Inflammatory macrophage (primary cell): Measurements from ENCODE around the gene SYNRG.
A peak's percentile ranks its signal among the peaks of the same experiment; 100 is the strongest.

ENCODE experiments used
- DNase-seq, 2 donors: peaks; one replicate each; pipeline ENCODE4 v3.0.0-alpha.2; 2020 to 2022

SYNRG gene

DNA sequence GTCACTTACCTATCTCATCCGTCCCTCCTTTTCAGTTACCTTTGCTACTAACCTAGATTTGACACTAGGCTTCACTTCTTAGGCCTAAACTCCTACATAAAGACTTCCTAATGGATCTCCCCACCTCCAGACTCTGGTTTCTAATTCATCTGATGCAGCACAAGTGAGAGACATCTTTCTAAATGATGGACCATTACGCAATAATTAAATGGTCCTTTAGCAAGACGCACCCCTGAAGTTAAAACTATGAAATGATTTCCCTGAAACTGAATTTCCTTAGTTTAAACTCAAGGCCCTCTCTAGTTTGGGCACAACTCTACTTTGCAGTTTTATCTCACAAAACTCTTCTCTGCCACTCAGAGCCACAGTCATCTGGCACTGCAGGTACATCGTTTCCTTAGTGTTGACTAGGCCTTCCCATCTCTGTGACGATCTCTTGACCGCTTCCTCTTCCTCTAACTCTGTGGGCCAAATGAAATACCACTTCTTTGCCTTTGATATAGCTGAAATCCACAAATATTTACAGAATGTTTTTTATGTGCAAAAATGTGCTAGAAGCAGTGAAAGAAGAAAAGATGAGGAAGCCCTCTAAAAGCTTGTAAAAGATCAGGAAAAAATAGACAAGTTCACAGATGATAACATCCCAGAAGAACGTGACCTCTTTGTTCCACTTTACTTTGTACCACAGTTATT lies 3.3 kb downstream of the SYNRG start:
- DNase-seq = peak; percentile 21 to 38

DNA sequence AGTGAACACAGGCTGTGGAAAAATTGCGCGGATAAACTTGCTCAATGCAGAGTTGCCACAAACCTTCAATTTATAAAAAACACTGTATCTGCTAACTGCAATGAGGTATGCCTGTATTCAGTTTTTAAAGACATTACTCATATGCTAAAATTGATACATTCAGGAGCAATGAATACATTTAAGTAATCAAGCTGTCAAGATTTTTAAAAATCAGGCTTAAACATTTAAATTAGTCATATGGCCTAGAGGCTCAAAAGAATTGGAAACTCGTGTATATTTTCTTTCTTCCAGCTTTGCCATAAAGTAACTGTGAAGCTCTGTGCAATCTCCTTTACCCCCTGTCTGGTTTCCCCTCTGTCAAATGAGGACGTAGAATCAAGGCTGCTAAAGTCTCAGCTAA lies 4.1 kb downstream of the SYNRG start:
- DNase-seq = no peak

DNA sequence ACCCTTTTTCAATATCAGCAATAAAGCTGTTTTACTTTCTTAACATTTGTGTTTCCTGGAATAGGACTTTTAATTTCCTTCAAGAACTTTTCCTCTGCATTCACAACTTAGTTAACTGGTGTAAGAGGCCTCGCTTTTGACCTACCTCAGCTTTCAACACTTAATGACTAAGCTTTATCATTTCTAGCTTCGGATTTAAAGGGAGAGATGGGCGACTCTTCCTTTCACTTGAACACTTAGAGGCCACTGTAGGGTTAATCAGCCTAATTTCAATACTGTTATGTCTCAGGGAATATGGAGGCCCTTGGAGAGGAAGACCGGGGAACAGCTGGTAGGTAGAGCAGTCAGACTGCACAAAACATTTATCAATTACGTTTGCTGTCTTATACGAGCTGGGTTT lies 4.7 kb downstream of the SYNRG start:
- DNase-seq = no peak

DNA sequence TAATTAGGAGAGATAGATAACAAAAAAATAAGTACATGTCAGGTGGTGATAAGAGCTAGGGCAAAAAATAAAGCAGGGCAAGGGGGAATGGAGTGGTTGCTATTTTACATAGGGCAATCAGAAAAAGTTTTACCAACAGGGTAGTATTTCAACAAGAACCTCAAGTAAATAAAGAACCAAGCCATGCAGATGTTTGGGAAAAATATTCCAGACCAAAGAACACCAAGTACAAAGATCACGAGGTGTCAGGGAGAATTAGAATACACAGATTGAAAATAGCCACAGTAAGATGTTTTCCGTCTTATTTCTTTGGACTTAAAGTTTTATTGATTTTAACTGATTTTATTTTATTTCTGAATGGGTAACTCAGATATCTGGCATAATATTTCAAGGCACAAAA lies 11.1 kb downstream of the SYNRG start:
- no peak for DNase-seq

- DNase-seq = no peak
Observed at GRCh38 chr17:37592291-37592690, 16.9 kb downstream of the SYNRG start.

DNA sequence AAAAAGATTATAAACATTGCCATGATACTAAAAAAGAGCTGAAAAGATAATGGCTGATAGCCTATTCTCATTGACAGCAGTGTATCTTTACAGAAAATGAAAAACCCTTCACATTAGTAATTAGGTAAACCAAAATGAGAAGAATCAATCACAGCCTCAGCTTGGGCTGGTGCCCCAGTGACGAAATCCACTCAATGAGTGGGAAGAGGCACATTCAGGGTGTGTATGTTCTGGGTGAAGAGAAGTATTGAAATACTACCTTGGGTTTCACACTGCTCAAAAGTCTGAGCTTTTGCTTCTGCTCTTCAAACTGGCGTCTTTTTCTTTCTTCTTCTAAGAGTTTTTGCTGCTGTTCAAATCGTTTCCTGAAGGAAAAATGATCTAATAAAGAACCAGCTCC lies 24.2 kb downstream of the SYNRG start:
- DNase-seq = no peak

GRCh38 chr17:37576281-37576680 lies 32.9 kb downstream of the SYNRG start:
- DNase-seq = no peak

DNA sequence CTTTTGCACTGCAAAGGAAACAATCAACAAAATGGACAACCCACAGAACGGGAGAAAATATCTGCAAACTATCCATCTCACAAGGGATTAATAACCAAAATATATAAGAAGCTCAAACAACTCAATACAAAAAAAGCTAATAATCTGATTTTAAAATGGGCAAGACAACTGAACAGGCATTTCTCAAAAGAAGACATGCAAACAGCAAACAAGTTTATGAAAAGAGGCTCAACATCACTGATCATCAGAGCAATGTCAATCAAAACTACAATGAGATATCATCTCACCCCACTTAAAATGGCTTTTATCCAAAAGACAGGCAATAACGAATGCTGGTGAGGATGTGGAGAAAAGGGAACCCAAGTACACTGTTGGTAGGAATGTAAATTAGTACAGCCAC lies 34.8 kb downstream of the SYNRG start:
- no peak for DNase-seq

DNA sequence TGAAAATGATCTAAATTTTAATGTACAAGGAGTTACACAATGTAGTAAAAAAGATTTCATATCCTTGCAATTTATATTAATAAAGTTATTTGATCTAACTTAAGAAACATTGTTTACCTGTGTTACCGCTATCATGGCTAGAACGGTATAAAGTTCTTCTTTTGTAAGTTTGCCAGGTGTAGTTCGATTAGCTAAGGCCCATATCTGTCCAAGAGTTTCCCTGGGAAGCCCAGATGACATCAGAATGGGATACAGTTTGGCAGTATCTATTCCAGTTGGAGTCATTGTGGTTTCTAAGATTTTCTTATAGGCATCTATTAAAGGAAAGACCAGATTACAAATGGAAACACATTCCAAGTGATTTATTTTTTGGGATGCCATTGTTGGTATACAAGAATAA lies 37.5 kb downstream of the SYNRG start:
- no peak for DNase-seq

DNA sequence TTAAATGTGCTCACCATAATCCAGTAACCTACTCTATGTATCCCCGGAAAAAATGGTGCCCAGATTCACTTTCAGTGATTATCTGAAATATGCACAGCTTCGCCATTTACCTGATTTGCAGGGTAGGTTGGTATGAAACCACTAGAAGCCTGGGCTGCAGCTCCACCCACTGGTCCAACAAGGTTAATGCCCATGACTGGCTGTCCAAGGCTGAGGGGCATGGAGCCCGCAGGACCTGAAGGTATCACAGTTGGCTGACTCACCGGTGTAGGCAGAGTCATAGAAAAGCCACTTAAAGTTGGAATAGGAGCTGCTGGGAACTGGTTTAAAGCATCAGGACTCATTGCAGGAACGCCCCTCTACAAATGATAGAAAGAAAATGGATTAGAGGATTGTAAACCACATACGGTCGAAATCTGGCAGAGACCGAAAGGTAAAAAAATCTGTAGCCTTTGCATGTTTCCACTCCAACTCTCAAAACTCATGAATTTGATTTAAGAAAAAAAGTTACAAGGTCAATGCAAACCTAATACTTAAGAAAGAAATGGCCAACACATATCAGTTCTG lies 38.6 kb downstream of the SYNRG start:
- DNase-seq = peak in 1 of 2 donors; percentile 32

DNA sequence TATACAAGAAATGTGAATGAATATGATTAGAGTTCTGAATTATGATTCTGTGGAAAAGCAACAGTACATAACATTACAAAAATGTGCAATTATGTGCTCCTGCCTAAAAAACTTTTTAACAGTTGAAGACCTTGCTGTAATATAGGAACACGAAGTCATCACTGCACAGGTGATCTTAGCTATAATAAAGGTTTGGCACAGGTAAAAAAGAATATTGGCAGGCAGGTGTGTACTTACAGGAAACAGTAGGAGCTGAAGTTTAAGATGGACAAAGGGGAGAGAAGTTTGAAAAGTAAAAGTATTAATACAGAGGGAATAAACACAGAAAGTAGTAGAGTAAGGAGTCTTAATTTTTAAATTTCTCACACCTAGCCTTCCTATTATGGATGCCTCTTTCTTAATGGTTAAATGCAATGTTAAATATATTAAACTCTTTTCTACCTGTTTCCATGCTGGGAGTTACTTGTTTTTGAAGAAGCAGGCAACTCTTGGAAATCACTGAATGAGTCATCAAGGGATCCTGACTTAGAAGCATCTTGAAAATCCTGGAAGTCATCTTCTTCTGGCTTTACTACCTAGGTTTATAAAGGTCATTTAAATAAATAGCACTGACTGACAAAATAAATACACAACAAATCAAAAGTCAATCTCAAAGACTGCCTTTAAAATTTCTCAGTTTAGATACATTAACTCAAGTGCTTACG lies 40.7 kb downstream of the SYNRG start:
- no peak for DNase-seq

- DNase-seq = no peak
Observed at GRCh38 chr17:37567538-37567937, 41.7 kb downstream of the SYNRG start.

- DNase-seq = no peak
Observed at GRCh38 chr17:37567137-37567536, 42.1 kb downstream of the SYNRG start.

DNA sequence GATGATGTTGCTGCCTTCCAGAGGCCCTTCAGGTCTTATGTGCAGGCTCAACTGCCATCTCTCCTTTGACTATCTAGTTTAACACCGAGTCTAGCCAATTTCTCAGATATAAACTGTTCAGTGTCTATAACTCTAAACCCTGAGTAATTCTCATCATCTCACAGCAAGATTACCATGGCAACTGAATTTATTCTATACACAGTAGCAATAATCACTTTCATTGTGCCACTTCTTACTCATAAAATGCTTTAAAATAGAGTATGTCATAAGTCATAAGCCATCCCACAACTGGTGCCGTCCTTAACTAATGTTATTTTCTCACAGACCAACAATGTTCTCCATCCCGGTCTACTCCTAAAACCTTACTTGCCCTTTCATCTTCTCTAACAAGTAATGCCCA lies 45.0 kb downstream of the SYNRG start:
- DNase-seq = no peak

DNA sequence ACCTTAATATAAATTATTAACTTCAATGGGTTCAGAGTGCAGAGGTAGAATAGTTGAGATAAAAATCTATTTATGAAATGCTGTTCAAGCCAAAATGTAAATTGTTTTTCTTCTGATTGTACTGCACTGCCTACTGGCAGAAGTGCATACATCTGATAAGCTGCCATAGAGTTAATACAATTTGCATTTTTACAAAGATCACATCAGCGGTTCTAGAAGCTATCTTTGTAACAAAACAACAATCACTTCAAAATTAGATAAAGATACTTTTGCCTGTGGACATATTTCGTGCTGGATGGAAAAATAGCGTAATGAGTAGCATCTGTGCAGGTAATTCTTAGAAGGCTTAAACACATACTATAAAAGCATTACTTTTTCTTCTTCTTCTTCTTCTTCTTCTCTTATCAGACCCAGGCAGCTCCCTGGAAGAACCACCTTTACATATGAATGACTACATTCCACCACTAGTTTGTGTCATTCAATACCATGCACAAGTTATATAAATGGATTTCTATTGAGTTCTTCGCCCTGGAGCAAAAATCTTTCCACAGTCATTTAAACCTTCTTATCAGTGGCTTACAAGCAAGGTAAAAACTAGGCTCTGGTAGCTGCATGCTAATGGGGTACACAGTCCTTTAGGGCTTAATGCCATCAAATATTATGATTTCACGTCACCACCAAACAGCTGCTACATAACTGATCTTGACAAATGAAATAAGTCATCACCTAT lies 47.0 kb downstream of the SYNRG start:
- no peak for DNase-seq

GRCh38 chr17:37558299-37558698 lies 50.9 kb downstream of the SYNRG start:
- DNase-seq = no peak

- no peak for DNase-seq
Observed at GRCh38 chr17:37557482-37557881, 51.7 kb downstream of the SYNRG start.

- no peak for DNase-seq
Observed at GRCh38 chr17:37555386-37555785, 53.8 kb downstream of the SYNRG start.

DNA sequence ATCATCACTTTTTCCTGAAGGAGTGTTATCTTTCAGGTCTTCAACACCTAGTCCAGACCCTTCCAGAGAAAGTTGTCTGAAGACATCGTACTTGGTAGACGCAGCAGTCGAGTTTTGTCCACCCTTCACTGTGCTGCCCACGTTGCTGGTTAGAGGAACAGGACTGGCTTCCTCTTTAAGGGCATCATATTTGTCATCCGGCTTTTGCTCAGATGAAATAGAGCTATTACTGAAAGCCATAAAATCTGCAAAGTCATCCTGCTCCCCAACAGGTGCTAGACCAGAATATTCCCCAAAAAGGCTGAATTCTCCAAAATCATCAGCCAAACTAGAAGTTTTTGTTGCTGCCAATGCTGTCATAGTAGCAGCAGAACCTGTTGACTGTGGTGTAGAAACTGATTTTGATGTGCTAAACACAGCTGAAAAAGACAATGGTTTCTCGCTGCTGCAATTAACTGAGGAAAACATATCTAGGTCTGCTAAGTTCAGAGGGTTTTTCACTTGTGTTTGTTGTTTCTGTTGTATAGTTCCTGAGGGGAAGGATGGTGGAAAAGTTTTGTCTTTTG lies 55.7 kb downstream of the SYNRG start:
- DNase-seq = peak; percentile 61 to 77

DNA sequence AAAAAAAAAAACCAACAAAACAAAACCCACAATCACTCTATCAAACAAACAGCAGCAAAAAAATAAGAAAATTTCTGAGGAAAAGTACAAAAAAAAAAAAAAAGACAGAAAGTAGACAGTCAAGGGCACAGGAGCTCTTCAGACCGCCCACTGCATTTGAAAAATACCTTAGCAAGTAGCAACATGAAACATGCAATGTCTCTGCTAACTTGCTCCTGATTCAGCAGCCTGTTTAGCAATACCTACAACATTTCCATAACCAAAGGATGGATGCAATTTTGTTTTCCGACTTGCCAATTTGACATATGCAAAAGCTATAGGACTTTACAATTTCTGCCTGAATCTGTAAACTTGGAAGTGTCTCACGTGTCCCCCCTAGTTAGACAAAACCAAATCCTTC lies 57.4 kb downstream of the SYNRG start:
- DNase-seq = no peak

- DNase-seq = no peak
Observed at GRCh38 chr17:37547986-37548385, 61.2 kb downstream of the SYNRG start.

DNA sequence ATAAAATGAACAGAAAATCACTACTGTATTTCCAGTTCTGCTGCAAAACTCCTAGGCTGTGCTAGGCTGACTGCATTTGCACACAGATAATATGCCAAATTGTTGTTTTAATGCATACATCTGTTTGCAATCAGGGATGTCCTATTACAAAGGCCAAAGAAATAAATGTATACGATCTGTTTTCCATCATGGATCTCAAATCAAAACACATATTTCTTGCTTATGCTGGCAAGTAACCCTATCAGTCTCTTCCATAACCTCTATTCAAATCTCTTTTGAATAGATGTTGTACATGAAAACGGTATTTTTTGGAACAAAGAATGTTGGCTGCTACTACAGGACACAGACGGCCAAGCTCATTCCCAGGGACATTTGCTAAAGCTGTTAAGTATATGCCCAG lies 62.9 kb downstream of the SYNRG start:
- no peak for DNase-seq

DNA sequence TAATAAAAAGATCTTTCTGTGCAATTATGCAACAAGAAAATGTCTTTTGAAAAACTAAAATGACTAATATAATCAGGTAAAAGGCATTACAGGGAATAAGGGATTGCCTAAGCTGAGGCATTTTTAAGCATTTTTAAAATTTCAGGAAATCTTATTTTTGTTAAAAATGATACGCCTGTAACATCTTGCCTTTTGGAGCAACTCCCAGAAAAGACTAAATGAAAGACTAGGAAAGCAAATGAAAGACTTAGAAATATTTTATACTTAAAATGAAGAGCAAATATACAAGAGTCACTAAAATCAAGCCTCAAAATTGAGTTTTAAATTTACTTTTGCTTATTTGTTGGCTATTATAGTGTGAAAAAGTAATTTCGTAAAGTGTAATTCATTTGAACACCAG lies 63.7 kb downstream of the SYNRG start:
- no peak for DNase-seq
